Subcutaneous abdominal adipose tissue (tissue), 5 donors: ENCODE measurements around the gene PCED1A.
"Not testable (repeated sequence)": the region's sequence is repeated elsewhere in the genome, so short reads cannot be mapped to it uniquely, and the experiment has no call there.

ENCODE experiments used
- H3K27ac ChIP-seq: one replicate; pipeline ENCODE4 v1.7.0; 2013; ENCODE audit warnings: low read depth, mild to moderate bottlenecking, inconsistent platforms, low read length, moderate library complexity
- H3K27me3 ChIP-seq, 5 donors: one replicate each; pipeline ENCODE4 v1.7.0; 2013; ENCODE audit warnings: low read length in 5 of 5, inconsistent platforms in 1 of 5; ENCODE audit not compliant: control insufficient read depth in 5 of 5, insufficient read depth in 4 of 5
- H3K36me3 ChIP-seq, 5 donors: one replicate each; pipeline ENCODE4 v1.7.0; 2013; ENCODE audit warnings: low read length in 5 of 5; ENCODE audit not compliant: control insufficient read depth in 5 of 5, insufficient read depth in 5 of 5
- H3K4me1 ChIP-seq, 5 donors: one replicate each; pipeline ENCODE4 v1.7.0; 2013; ENCODE audit warnings: low read length in 5 of 5, mild to moderate bottlenecking in 3 of 5, moderate library complexity in 1 of 5; ENCODE audit not compliant: control insufficient read depth in 5 of 5, insufficient read depth in 5 of 5
- H3K4me3 ChIP-seq, 5 donors: one replicate each; pipeline ENCODE4 v1.7.0; 2013; ENCODE audit warnings: low read length in 5 of 5, low read depth in 1 of 5
- H3K9ac ChIP-seq, 5 donors: one replicate each; pipeline ENCODE4 v1.7.0; 2013; ENCODE audit warnings: low read length in 5 of 5, mild to moderate bottlenecking in 4 of 5, moderate library complexity in 3 of 5
- H3K9me3 ChIP-seq, 5 donors: one replicate each; pipeline ENCODE4 v1.7.0; 2013; ENCODE audit warnings: low read length in 5 of 5; ENCODE audit not compliant: control insufficient read depth in 5 of 5
- donor health status: healthy.
- donor health status: healthy.
- donor health status: healthy.
- donor health status: healthy.
- donor health status: healthy.

PCED1A gene

DNA sequence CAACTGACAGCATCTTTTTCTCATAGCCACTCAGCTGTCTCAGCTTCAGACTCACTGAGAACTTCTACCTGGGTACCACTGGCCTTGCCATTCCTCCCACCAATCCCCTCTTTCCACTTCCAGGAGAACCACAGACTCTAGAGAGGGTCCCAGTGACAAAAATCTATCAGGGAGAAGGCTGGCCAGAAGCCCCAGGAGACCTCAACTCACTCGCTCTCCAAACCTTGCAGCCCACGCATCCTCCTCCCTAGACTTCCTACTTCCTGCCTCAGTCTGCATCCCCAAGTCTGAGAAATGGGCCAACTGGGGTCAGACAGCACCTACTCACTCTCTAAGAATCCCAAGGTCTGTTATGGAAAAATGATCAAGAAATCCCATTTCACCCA, 23.1 kb downstream of the PCED1A start:
- H3K4me3 ChIP-seq, result no peak overlapping the region
- no peak overlapping the region for H3K9ac ChIP-seq
- peaks cover 0 to 13% (median 9%) of the 10 kb centered on the region in 5 donors for H3K27me3 ChIP-seq
- no peaks in the 10 kb centered on the region for H3K36me3 ChIP-seq
- H3K9me3 ChIP-seq, result peaks cover 0 to 3% (median 2%) of the 10 kb centered on the region in 5 donors
- no peak overlapping the region for H3K27ac ChIP-seq
- peaks cover 4 to 71% (median 53%) of the 10 kb centered on the region in 5 donors for H3K4me1 ChIP-seq

DNA sequence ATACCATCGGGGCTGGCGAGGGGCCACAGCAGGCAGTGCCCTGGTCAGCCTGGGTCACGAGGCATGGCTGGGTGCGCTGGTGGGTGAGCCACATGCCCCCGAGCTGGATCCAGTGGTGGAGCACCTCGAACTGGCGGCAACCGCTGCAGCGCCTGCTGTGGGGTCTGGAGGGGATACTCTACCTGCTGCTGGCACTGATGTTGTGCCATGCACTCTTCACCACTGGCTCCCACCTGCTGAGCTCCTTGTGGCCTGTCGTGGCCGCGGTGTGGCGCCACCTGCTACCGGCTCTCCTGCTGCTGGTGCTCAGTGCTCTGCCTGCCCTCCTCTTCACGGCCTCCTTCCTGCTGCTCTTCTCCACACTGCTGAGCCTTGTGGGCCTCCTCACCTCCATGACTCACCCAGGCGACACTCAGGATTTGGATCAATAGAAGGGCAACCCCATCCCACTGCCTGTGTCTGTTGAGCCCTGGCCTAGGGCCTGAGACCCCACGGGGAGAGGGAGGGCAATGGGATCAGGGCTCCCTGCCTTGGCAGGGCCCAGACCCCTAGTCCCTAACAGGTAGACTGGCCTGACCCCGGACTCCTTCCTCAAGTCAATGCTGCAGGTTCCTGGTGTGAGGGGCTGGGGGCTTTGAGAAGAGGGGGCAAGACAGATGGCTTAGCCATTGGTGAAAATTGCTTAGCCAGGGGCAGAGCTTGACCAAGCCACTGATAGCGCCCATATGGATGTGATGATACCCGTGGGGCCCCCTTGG, 23.7 kb downstream of the PCED1A start:
- Histone ChIP-seq H3K4me3 (no peak overlapping the region), H3K27ac (no peak overlapping the region), H3K36me3 (no peaks in the 10 kb centered on the region), H3K27me3 (peaks cover 0 to 13% (median 6%) of the 10 kb centered on the region in 5 donors), H3K9ac (no peak overlapping the region), H3K9me3 (peaks cover 0 to 8% (median 7%) of the 10 kb centered on the region in 5 donors), H3K4me1 (peaks cover 4 to 71% (median 53%) of the 10 kb centered on the region in 5 donors)

GRCh38 chr20:2816030-2816582, 24.3 kb downstream of the PCED1A start, which contains the start of gene TMEM239:
TMEM239 (plus strand) TSS chr20:2816364; CDS start chr20:2816555, 191 bp downstream.
- no peak within 1 kb of the TSS for H3K27ac ChIP-seq
- no peak within 1 kb of the TSS for H3K4me3 ChIP-seq
- peaks cover 0 to 12% (median 9%) of the 10 kb centered on the region in 5 donors for H3K9me3 ChIP-seq
- peak within 1 kb of the TSS in 3 of 5 donors; percentile 15 to 30 (median 20) for H3K9ac ChIP-seq
- no peaks in the 10 kb centered on the region for H3K36me3 ChIP-seq
- H3K4me1 ChIP-seq, result peaks cover 4 to 65% (median 51%) of the 10 kb centered on the region in 5 donors
- peaks cover 0 to 12% (median 6%) of the 10 kb centered on the region in 5 donors for H3K27me3 ChIP-seq

- H3K4me3 ChIP-seq, result no peak overlapping the region
- H3K27me3 ChIP-seq, result peaks cover 0 to 6% (median 2%) of the 10 kb centered on the region in 5 donors
- peaks cover 4 to 59% (median 49%) of the 10 kb centered on the region in 5 donors for H3K4me1 ChIP-seq
- peaks cover 0 to 12% (median 9%) of the 10 kb centered on the region in 5 donors for H3K9me3 ChIP-seq
- H3K36me3 ChIP-seq, result no peaks in the 10 kb centered on the region
- no peak overlapping the region for H3K27ac ChIP-seq
- H3K9ac ChIP-seq, result peak overlapping the region in 3 of 5 donors; percentile 15 to 30 (median 20)
These were observed 25.1 kb downstream of the PCED1A start for GRCh38 chr20:2815242-2815900.

- H3K4me1 ChIP-seq, result peaks cover 2 to 52% (median 41%) of the 10 kb centered on the region in 5 donors
- H3K9me3 ChIP-seq, result peaks cover 0 to 12% (median 9%) of the 10 kb centered on the region in 5 donors
- H3K27me3 ChIP-seq, result no peaks in the 10 kb centered on the region
- no peak within 1 kb of the TSS for H3K4me3 ChIP-seq
- H3K27ac ChIP-seq, result no peak within 1 kb of the TSS
- peak within 1 kb of the TSS in 3 of 5 donors; percentile 15 to 30 (median 20) for H3K9ac ChIP-seq
- H3K36me3 ChIP-seq, result no peaks in the 10 kb centered on the region
These were observed 25.8 kb downstream of the PCED1A start, which contains the start of gene C20orf141 for GRCh38 chr20:2814587-2815051. C20orf141 (plus strand) TSS chr20:2814987; CDS start chr20:2815185, 198 bp downstream.

GRCh38 chr20:2814076-2814475, 26.4 kb downstream of the PCED1A start:
- Histone ChIP-seq H3K36me3 (no peaks in the 10 kb centered on the region), H3K27ac (no peak overlapping the region), H3K9ac (no peak overlapping the region), H3K4me1 (peaks cover 2 to 47% (median 38%) of the 10 kb centered on the region in 5 donors), H3K9me3 (peaks cover 0 to 12% (median 9%) of the 10 kb centered on the region in 5 donors), H3K27me3 (no peaks in the 10 kb centered on the region), H3K4me3 (no peak overlapping the region)

GRCh38 chr20:2812189-2812588, 28.3 kb downstream of the PCED1A start:
- H3K9me3 ChIP-seq, result peaks cover 0 to 12% (median 9%) of the 10 kb centered on the region in 5 donors
- no peak overlapping the region for H3K4me3 ChIP-seq
- no peak overlapping the region for H3K9ac ChIP-seq
- H3K27ac ChIP-seq, result no peak overlapping the region
- H3K27me3 ChIP-seq, result peaks cover 3 to 8% (median 7%) of the 10 kb centered on the region in 5 donors
- peaks cover 2 to 29% (median 22%) of the 10 kb centered on the region in 5 donors for H3K4me1 ChIP-seq
- no peaks in the 10 kb centered on the region for H3K36me3 ChIP-seq

DNA sequence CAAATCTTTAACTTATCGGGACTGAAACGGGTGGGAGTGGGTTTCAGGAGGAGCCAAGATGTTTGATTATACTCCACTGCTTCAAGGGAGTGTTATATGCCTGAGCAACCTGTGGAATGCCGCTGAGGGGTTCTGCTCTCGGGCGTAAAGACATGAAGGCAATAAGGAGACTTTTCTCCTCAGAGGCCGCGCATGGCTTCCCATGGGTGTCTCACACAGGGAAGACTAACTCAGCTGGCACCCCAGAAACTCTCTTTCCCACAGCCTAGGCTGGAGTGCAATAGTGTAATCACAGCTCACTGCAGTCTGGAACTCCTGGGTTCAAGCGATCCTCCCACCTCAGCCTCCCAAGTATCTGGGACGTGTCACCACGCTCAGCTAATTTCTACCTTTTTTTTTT, 30.8 kb downstream of the PCED1A start:
- no peak overlapping the region for H3K4me3 ChIP-seq
- H3K36me3 ChIP-seq, result no peaks in the 10 kb centered on the region
- H3K27ac ChIP-seq, result no peak overlapping the region
- H3K4me1 ChIP-seq, result peaks cover 2 to 12% (median 11%) of the 10 kb centered on the region in 5 donors
- H3K9me3 ChIP-seq, result peaks cover 0 to 12% (median 9%) of the 10 kb centered on the region in 5 donors
- H3K27me3 ChIP-seq, result peaks cover 23 to 31% (median 26%) of the 10 kb centered on the region in 5 donors
- no peak overlapping the region for H3K9ac ChIP-seq

GRCh38 chr20:2807929-2808328, 32.5 kb downstream of the PCED1A start:
- Histone ChIP-seq H3K9me3 (peaks cover 0 to 12% (median 9%) of the 10 kb centered on the region in 5 donors), H3K27me3 (peaks cover 23 to 37% (median 26%) of the 10 kb centered on the region in 5 donors)
- not testable (repeated sequence) for H3K27ac ChIP-seq, H3K4me3 ChIP-seq, H3K9ac ChIP-seq, H3K36me3 ChIP-seq, H3K4me1 ChIP-seq
